ENCODE measurements around the gene THPO. TPM values are rescaled to one million over a fixed set of nuclear protein-coding genes. Genes with fewer than 3 reads are reported as not detected.
A peak's percentile ranks its signal among the peaks of the same experiment; 100 is the strongest.

The THPO gene
- total and polyA plus RNA-seq, 9 of the 15 experiments (the other 6 are each of a cell fraction or from before 2014, with no cell fraction given): 0.11 to 1.1 (median 0.35) TPM; not detected in 1

DNA sequence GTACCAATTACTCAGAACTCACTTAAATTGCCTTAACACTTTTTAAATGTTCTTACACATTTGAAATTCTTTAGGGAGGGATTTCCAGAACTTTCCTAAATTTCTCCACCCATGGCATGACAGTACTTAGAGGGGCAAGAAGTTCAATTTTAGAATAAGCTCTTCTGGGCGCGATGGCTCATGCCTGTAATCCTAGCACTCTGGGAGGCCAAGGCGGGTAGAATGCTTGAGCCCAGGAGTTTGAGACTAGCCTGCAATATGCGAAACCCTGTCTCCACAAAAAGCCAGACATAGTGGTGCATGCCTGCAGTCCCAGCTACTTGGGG is 30.0 kb downstream of the THPO start (continued):
- TF ChIP-seq, protein P1, sequence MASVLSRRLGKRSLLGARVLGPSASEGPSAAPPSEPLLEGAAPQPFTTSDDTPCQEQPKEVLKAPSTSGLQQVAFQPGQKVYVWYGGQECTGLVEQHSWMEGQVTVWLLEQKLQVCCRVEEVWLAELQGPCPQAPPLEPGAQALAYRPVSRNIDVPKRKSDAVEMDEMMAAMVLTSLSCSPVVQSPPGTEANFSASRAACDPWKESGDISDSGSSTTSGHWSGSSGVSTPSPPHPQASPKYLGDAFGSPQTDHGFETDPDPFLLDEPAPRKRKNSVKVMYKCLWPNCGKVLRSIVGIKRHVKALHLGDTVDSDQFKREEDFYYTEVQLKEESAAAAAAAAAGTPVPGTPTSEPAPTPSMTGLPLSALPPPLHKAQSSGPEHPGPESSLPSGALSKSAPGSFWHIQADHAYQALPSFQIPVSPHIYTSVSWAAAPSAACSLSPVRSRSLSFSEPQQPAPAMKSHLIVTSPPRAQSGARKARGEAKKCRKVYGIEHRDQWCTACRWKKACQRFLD (CRISPR knock-in tag; IDR thresholded peaks at IDR 0.05): 0 out of 2 replicates have a peak, but pooled peaks have one; percentile 27
- TF ChIP-seq ILF3 (IDR thresholded peaks at IDR 0.05; ENCODE audit: borderline replicate concordance): no peak
- no peak for TF ChIP-seq NFATC3 (IDR thresholded peaks at IDR 0.05)
- no peak for TF ChIP-seq NR2F6 (CRISPR knock-in tag; IDR thresholded peaks at IDR 0.05)
- no peak for TF ChIP-seq EGR1 (conservative IDR thresholded peaks at IDR 0.05)
- no peak for TF ChIP-seq KAT2B (IDR thresholded peaks at IDR 0.05; ENCODE audit: low read depth, low read length)
- no peak for TF ChIP-seq USF2 (CRISPR knock-in tag; IDR thresholded peaks at IDR 0.05)
- no peak for TF ChIP-seq HDAC1 (IDR thresholded peaks at IDR 0.05)
- no peak for TF ChIP-seq SMARCE1 (IDR thresholded peaks at IDR 0.05)
- TF ChIP-seq ZBTB17 (CRISPR knock-in tag; IDR thresholded peaks at IDR 0.05): peak; percentile 89
- TF ChIP-seq ZNF668 (CRISPR knock-in tag; IDR thresholded peaks at IDR 0.05): no peak
- TF ChIP-seq SPI1 (IDR thresholded peaks at IDR 0.05; ENCODE audit: borderline replicate concordance, low read depth, low read length): no peak
- no peak for TF ChIP-seq NR2C2 (CRISPR knock-in tag; IDR thresholded peaks at IDR 0.05)
- no peak for TF ChIP-seq NR2C2 (tag; IDR thresholded peaks at IDR 0.05)
- no peak for TF ChIP-seq ATF1 (CRISPR knock-in tag; IDR thresholded peaks at IDR 0.05)
- TF ChIP-seq ATF1 (tag; IDR thresholded peaks at IDR 0.05): no peak
- TF ChIP-seq NFXL1 (CRISPR knock-in tag; IDR thresholded peaks at IDR 0.05): no peak
- TF ChIP-seq FOXA3 (CRISPR knock-in tag; conservative IDR thresholded peaks at IDR 0.05 in 1 of 2, IDR thresholded peaks at IDR 0.05 in 1 of 2): no peak
- no peak for TF ChIP-seq ZNF212 (CRISPR knock-in tag; IDR thresholded peaks at IDR 0.05)
- TF ChIP-seq, protein P2, sequence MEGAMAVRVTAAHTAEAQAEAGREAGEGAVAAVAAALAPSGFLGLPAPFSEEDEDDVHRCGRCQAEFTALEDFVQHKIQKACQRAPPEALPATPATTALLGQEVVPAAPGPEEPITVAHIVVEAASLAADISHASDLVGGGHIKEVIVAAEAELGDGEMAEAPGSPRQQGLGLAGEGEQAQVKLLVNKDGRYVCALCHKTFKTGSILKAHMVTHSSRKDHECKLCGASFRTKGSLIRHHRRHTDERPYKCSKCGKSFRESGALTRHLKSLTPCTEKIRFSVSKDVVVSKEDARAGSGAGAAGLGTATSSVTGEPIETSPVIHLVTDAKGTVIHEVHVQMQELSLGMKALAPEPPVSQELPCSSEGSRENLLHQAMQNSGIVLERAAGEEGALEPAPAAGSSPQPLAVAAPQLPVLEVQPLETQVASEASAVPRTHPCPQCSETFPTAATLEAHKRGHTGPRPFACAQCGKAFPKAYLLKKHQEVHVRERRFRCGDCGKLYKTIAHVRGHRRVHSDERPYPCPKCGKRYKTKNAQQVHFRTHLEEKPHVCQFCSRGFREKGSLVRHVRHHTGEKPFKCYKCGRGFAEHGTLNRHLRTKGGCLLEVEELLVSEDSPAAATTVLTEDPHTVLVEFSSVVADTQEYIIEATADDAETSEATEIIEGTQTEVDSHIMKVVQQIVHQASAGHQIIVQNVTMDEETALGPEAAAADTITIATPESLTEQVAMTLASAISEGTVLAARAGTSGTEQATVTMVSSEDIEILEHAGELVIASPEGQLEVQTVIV (CRISPR knock-in tag; IDR thresholded peaks at IDR 0.05; ENCODE audit: borderline replicate concordance): 0 out of 2 replicates have a peak, but pooled peaks have one; percentile 59
- no peak for TF ChIP-seq NR4A1 (CRISPR knock-in tag; IDR thresholded peaks at IDR 0.05)
- TF ChIP-seq NR4A1 (tag; IDR thresholded peaks at IDR 0.05): no peak
- no peak for TF ChIP-seq CBFB (CRISPR knock-in tag; IDR thresholded peaks at IDR 0.05)
- TF ChIP-seq HLTF (IDR thresholded peaks at IDR 0.05): no peak
- TF ChIP-seq, protein P3, sequence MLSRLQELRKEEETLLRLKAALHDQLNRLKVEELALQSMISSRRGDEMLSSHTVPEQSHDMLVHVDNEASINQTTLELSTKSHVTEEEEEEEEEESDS (CRISPR knock-in tag; IDR thresholded peaks at IDR 0.05): no peak
- no peak for TF ChIP-seq ZNF778 (CRISPR knock-in tag; IDR thresholded peaks at IDR 0.05)
- no peak for TF ChIP-seq GABPB1 (CRISPR knock-in tag; IDR thresholded peaks at IDR 0.05)
- no peak for TF ChIP-seq ARNT (IDR thresholded peaks at IDR 0.05)
- TF ChIP-seq PTTG1 (tag; IDR thresholded peaks at IDR 0.05; ENCODE audit: low read depth): no peak

Measured in K562 (cell line).